GM12878 (cell line): Measurements from ENCODE around the gene HMGN4. TPM values are rescaled to one million over a fixed set of nuclear protein-coding genes. Genes with fewer than 3 reads are reported as not detected.
A peak's percentile ranks its signal among the peaks of the same experiment; 100 is the strongest.

Experiments used
- CUX1 ChIP-seq: IDR thresholded peaks from 2 replicates; pipeline ENCODE4 v1.6.1; 2012; ENCODE audit warnings: improper control_type of control experiment, low read depth, low read length; ENCODE audit not compliant: insufficient replicate concordance
- ETV6 ChIP-seq, 2 experiments: fragments of 450-650 bp in 1 of 2; IDR thresholded peaks in 1 of 2; conservative IDR thresholded peaks in 1 of 2; 2 replicates each; pipeline ENCODE4 v1.6.1; 2014; ENCODE audit warnings: antibody characterized with exemption in 1 of 2, borderline replicate concordance in 1 of 2, low read depth in 1 of 2, mild to moderate bottlenecking in 1 of 2, moderate library complexity in 1 of 2
- GABPA ChIP-seq: IDR thresholded peaks from 2 replicates; pipeline ENCODE4 v1.6.1; 2014; ENCODE audit warnings: antibody characterized with exemption, low read depth, mild to moderate bottlenecking, inconsistent platforms
- HCFC1 ChIP-seq: fragments of 150-350 bp; IDR thresholded peaks from 2 replicates; pipeline ENCODE4 v1.6.1; 2014; ENCODE audit warnings: low read length
- JUND ChIP-seq: IDR thresholded peaks from 2 replicates; pipeline ENCODE4 v1.6.1; 2012; ENCODE audit warnings: low read depth, mild to moderate bottlenecking, low read length, improper control_type of control experiment, moderate library complexity
- RELA ChIP-seq: fragments of 450-650 bp; IDR thresholded peaks from 2 replicates; pipeline ENCODE4 v1.8.0; 2014; ENCODE audit warnings: borderline replicate concordance; ENCODE audit not compliant: partially characterized antibody
- RUNX3 ChIP-seq: IDR thresholded peaks from 2 replicates; pipeline ENCODE4 v1.6.1; 2012; ENCODE audit warnings: low read length, inconsistent platforms
- SKIL ChIP-seq: fragments of 450-650 bp; IDR thresholded peaks from 2 replicates; pipeline ENCODE4 v1.6.1; 2017; ENCODE audit warnings: mild to moderate bottlenecking, low read depth, inconsistent platforms; ENCODE audit not compliant: poor library complexity, severe bottlenecking
- STAT1 ChIP-seq: fragments of 450-650 bp; conservative IDR thresholded peaks from 2 replicates; pipeline ENCODE4 v1.6.1; 2014; ENCODE audit warnings: antibody characterized with exemption, mild to moderate bottlenecking
- SUZ12 ChIP-seq: fragments of 200-600 bp; sonication (generic); IDR thresholded peaks from one replicate; pipeline ENCODE4 v1.6.1; 2018; ENCODE audit warnings: antibody characterized with exemption, mild to moderate bottlenecking; ENCODE audit not compliant: unreplicated experiment
- TAF1 ChIP-seq: IDR thresholded peaks from 2 replicates; pipeline ENCODE4 v1.6.1; 2011; ENCODE audit warnings: mild to moderate bottlenecking, low read depth, low read length, borderline replicate concordance
- TARDBP ChIP-seq: IDR thresholded peaks from 2 replicates; pipeline ENCODE4 v1.6.1; 2016; ENCODE audit warnings: borderline replicate concordance
- ZNF24 ChIP-seq: fragments of 450-650 bp; IDR thresholded peaks from 2 replicates; pipeline ENCODE4 v1.6.1; 2017; ENCODE audit warnings: antibody characterized with exemption, mild to moderate bottlenecking
- polyA plus RNA-seq, 11 experiments: library from polyadenylated mRNA; depleted of rRNA in 4 of 11; unstranded in 6 of 11; stranded (reverse) in 5 of 11; fragments of >200 nt; fragmentation: Nextera tagmentation in 4 of 11; fragmentation: Illumina TruSeq in 1 of 11; extraction: Ambion mirVana in 4 of 11; extraction: Trizol in 1 of 11; gene quantifications; 1 replicate in 1 of 11; 2 replicates in 10 of 11; pipeline versions ENCODE4 v1.2.1 to v1.2.3, GENCODE V29; 2011 to 2016; ENCODE audit warnings: inconsistent platforms in 2 of 11, missing spikeins in 2 of 11, low read depth in 1 of 11
- total RNA-seq, 4 experiments: library from RNA; depleted of rRNA in 3 of 4; stranded (reverse); fragments of >200 nt in 3 of 4; fragmentation: Illumina TruSeq in 1 of 4; extraction: Trizol in 1 of 4; gene quantifications; 2 replicates each; pipeline versions ENCODE4 v1.2.1 to v1.2.3, GENCODE V29; 2013 to 2021

The HMGN4 gene
- total and polyA plus RNA-seq, 10 of the 15 experiments (the other 5 are each of a cell fraction or from before 2014, with no cell fraction given), result 26.7 to 99.1 (median 76.7) TPM

- TF ChIP-seq SKIL (peak; percentile 70), ETV6 (conservative IDR thresholded peaks at IDR 0.05 in 1 of 2, IDR thresholded peaks at IDR 0.05 in 1 of 2; ENCODE audit: borderline replicate concordance in 1 of 2, low read depth in 1 of 2) (no peak), TAF1 (no peak), HCFC1 (no peak), JUND (no peak), ZNF24 (peak; percentile 98), GABPA (peak; percentile 32; the same call in 1 of the 2 replicates), RUNX3 (peak; percentile 79), RELA (no peak), STAT1 (no peak), SUZ12 (no peak), CUX1 (no peak), TARDBP (0 out of 2 replicates have a peak, but pooled peaks have one; percentile 82)
These were observed 18.3 kb downstream of the HMGN4 start (continued) for GRCh38 chr6:26556263-26557070.
